K562 (cell line): ENCODE data around the gene PDE11A. TPM values are rescaled to one million over a fixed set of nuclear protein-coding genes. Genes with fewer than 3 reads are reported as not detected.

Experiments used
- FOXK2 ChIP-seq, 2 experiments: fragments of 450-650 bp; IDR thresholded peaks in 1 of 2; conservative IDR thresholded peaks in 1 of 2; 2 replicates each; pipeline ENCODE4 v1.6.1; 2016; ENCODE audit warnings: low read depth in 2 of 2, mild to moderate bottlenecking in 1 of 2
- GATAD2A ChIP-seq: fragments of 450-650 bp; IDR thresholded peaks from 2 replicates; pipeline ENCODE4 v1.6.1; 2017
- KHSRP ChIP-seq: fragments of 450-650 bp; IDR thresholded peaks from 2 replicates; pipeline ENCODE4 v1.6.1; 2017
- MAFF ChIP-seq: IDR thresholded peaks from 2 replicates; pipeline ENCODE4 v1.6.1; 2012; ENCODE audit warnings: low read length, improper control_type of control experiment
- MBD2 ChIP-seq: sonication (generic); IDR thresholded peaks from 2 replicates; pipeline ENCODE4 v1.6.1; 2016; ENCODE audit warnings: low read depth, borderline replicate concordance
- PML ChIP-seq: IDR thresholded peaks from 2 replicates; pipeline ENCODE4 v1.6.1; 2012; ENCODE audit warnings: low read length, inconsistent platforms
- RAD51 ChIP-seq: fragments of 450-650 bp; IDR thresholded peaks from 2 replicates; pipeline ENCODE4 v1.7.1; 2016; ENCODE audit warnings: low read depth, mild to moderate bottlenecking, borderline replicate concordance
- RBM34 ChIP-seq: fragments of 200-400 bp; formaldehyde crosslinking; IDR thresholded peaks from 2 replicates; pipeline ENCODE4 v1.6.1; 2018; ENCODE audit warnings: low read length, borderline replicate concordance; ENCODE audit not compliant: insufficient read depth
- STAG1 ChIP-seq: sonication (generic); formaldehyde crosslinking; IDR thresholded peaks from 2 replicates; pipeline ENCODE4 v1.5.0; 2020; ENCODE audit warnings: missing genetic modification reagents, borderline replicate concordance
- TBL1XR1 ChIP-seq, 2 experiments: IDR thresholded peaks; 2 replicates each; pipeline ENCODE4 v1.6.1; 2012; ENCODE audit warnings: improper control_type of control experiment in 2 of 2, low read length in 2 of 2, mild to moderate bottlenecking in 1 of 2
- TEAD1 ChIP-seq, 2 experiments: fragments of 450-650 bp in 1 of 2; sonication (generic) in 1 of 2; formaldehyde crosslinking; IDR thresholded peaks; 2 replicates each; pipeline versions ENCODE4 v1.4.0 to v1.8.0; 2020 to 2022; ENCODE audit warnings: mild to moderate bottlenecking in 2 of 2, missing genetic modification reagents in 1 of 2
- ZKSCAN1 ChIP-seq: fragments of 150-350 bp; IDR thresholded peaks from 2 replicates; pipeline ENCODE4 v1.6.1; 2016; ENCODE audit warnings: low read depth, low read length
- ZNF239 ChIP-seq: fragments of 250-450 bp; sonication (Bioruptor Pico); IDR thresholded peaks from 2 replicates; pipeline ENCODE4 v1.4.0; 2020; ENCODE audit warnings: mild to moderate bottlenecking
- polyA plus RNA-seq, 8 experiments: library from polyadenylated mRNA; depleted of rRNA in 4 of 8; stranded (reverse) in 5 of 8; unstranded in 3 of 8; fragments of >200 nt; fragmentation: Nextera tagmentation in 2 of 8; fragmentation: Illumina TruSeq in 1 of 8; extraction: Ambion mirVana in 2 of 8; extraction: Trizol in 1 of 8; gene quantifications; 2 replicates each; pipeline versions ENCODE4 v1.2.1 to v1.2.3, GENCODE V29; 2011 to 2014; ENCODE audit warnings: inconsistent platforms in 1 of 8, missing spikeins in 1 of 8
- total RNA-seq, 7 experiments: library from RNA; depleted of rRNA in 6 of 7; stranded (reverse); fragments of >200 nt in 6 of 7; fragmentation: Illumina TruSeq in 2 of 7; extraction: Trizol in 2 of 7; gene quantifications; 2 replicates each; pipeline versions ENCODE4 v1.2.1 to v1.2.3, GENCODE V29; 2011 to 2021; ENCODE audit warnings: low replicate concordance in 1 of 7
- TF ChIP-seq, protein P1 (sequence below): sonication (generic); formaldehyde crosslinking; IDR thresholded peaks from 2 replicates; pipeline ENCODE4 v1.8.1; 2023; ENCODE audit warnings: mild to moderate bottlenecking, missing genetic modification reagents
- TF ChIP-seq, protein P2 (sequence below): sonication (generic); formaldehyde crosslinking; IDR thresholded peaks from 2 replicates; pipeline ENCODE4 v1.9.0; 2022; ENCODE audit warnings: mild to moderate bottlenecking, missing genetic modification reagents
- TF ChIP-seq, protein P3 (sequence below): sonication (generic); formaldehyde crosslinking; IDR thresholded peaks from 2 replicates; pipeline ENCODE4 v1.8.0; 2022; ENCODE audit warnings: mild to moderate bottlenecking, missing genetic modification reagents
- TF ChIP-seq, protein P4 (sequence below): IDR thresholded peaks from 2 replicates; pipeline ENCODE4 v1.6.1; 2011; ENCODE audit not compliant: insufficient read length; ENCODE audit errors: extremely low read depth
- TF ChIP-seq, protein P5 (sequence below): fragments of 450-650 bp; conservative IDR thresholded peaks from 2 replicates; pipeline ENCODE4 v1.6.1; 2016; ENCODE audit warnings: missing genetic modification characterization, low read depth, mild to moderate bottlenecking, control low read depth, missing compliant biosample characterization
- TF ChIP-seq, protein P6 (sequence below): sonication (generic); formaldehyde crosslinking; IDR thresholded peaks from 2 replicates; pipeline ENCODE4 v1.8.1; 2022; ENCODE audit warnings: missing genetic modification reagents

The PDE11A gene
- total and polyA plus RNA-seq, 9 of the 15 experiments (the other 6 are each of a cell fraction or from before 2014, with no cell fraction given) = 3.2 to 22.1 (median 5.7) TPM

DNA sequence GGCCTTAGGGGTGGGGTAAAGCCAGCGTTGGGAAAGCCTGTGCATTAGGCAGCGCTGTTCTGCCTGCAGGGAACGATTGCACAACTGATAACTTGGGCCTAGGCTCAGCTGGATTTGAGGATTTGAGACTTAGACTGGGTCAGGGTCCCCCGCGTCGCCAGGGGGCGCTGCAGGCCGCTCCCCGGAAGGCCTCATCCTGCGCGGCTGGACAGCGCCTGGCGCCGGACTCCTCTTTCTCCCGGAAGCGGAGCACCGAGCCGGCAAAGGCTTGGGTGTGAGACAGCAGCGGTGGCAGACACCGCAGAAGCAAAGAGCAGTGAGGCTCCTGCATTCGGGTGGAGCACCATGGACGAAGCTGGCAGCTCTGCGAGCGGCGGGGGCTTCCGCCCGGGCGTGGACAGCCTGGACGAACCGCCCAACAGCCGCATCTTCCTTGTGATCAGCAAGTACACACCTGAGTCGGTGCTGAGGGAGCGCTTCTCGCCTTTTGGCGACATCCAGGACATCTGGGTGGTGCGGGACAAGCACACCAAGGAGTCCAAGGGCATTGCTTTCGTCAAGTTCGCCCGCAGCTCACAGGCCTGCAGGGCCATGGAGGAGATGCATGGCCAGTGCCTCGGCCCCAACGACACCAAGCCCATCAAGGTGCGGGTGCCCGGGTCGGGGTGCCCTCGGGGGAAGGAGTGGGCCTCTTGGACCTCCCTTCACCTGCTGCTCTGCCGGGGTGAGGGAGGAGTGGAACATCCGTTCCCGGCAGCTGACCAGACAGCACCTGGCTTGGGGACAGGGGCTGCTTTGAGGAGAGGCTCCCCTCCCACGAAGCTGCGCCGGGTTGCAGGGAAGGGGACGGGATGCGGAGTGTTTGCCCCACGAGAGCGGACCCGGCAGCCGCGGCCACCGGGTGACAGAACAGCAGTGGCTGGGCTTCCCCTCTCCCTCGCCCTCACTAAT, 39.9 kb upstream of the PDE11A start, which contains the start of gene RBM45 (continued):
- TF ChIP-seq, protein P1, sequence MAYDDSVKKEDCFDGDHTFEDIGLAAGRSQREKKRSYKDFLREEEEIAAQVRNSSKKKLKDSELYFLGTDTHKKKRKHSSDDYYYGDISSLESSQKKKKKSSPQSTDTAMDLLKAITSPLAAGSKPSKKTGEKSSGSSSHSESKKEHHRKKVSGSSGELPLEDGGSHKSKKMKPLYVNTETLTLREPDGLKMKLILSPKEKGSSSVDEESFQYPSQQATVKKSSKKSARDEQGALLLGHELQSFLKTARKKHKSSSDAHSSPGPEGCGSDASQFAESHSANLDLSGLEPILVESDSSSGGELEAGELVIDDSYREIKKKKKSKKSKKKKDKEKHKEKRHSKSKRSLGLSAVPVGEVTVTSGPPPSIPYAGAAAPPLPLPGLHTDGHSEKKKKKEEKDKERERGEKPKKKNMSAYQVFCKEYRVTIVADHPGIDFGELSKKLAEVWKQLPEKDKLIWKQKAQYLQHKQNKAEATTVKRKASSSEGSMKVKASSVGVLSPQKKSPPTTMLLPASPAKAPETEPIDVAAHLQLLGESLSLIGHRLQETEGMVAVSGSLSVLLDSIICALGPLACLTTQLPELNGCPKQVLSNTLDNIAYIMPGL (CRISPR knock-in tag) = peak; percentile 86; the same call in 1 of the 2 replicates
- peak; percentile 99; the same call in 1 of the 2 replicates for TF ChIP-seq STAG1 (CRISPR knock-in tag)
- peak in 1 of 2 experiments; percentile 55; a peak in 1 of 4 replicates for TF ChIP-seq FOXK2 (conservative IDR thresholded peaks at IDR 0.05 in 1 of 2, IDR thresholded peaks at IDR 0.05 in 1 of 2; ENCODE audit: low read depth in 2 of 2)
- TF ChIP-seq, protein P2, sequence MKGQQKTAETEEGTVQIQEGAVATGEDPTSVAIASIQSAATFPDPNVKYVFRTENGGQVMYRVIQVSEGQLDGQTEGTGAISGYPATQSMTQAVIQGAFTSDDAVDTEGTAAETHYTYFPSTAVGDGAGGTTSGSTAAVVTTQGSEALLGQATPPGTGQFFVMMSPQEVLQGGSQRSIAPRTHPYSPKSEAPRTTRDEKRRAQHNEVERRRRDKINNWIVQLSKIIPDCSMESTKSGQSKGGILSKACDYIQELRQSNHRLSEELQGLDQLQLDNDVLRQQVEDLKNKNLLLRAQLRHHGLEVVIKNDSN (CRISPR knock-in tag) = peak; percentile 52; the same call in 1 of the 2 replicates
- no peak for TF ChIP-seq RBM34
- TF ChIP-seq, protein P3, sequence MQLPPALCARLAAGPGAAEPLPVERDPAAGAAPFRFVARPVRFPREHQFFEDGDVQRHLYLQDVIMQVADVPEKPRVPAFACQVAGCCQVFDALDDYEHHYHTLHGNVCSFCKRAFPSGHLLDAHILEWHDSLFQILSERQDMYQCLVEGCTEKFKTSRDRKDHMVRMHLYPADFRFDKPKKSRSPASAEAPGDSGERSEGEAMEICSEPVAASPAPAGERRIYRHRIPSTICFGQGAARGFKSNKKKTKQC (CRISPR knock-in tag) = peak; percentile 50
- TF ChIP-seq GATAD2A = no peak
- no peak for TF ChIP-seq KHSRP
- no peak for TF ChIP-seq RAD51
- no peak for TF ChIP-seq MAFF
- peak; percentile 77; the same call in 1 of the 2 replicates for TF ChIP-seq PML
- TF ChIP-seq, protein P4, sequence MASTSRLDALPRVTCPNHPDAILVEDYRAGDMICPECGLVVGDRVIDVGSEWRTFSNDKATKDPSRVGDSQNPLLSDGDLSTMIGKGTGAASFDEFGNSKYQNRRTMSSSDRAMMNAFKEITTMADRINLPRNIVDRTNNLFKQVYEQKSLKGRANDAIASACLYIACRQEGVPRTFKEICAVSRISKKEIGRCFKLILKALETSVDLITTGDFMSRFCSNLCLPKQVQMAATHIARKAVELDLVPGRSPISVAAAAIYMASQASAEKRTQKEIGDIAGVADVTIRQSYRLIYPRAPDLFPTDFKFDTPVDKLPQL = no peak
- TF ChIP-seq ZKSCAN1 = peak; percentile 84; the same call in 1 of the 2 replicates
- TF ChIP-seq, protein P5, sequence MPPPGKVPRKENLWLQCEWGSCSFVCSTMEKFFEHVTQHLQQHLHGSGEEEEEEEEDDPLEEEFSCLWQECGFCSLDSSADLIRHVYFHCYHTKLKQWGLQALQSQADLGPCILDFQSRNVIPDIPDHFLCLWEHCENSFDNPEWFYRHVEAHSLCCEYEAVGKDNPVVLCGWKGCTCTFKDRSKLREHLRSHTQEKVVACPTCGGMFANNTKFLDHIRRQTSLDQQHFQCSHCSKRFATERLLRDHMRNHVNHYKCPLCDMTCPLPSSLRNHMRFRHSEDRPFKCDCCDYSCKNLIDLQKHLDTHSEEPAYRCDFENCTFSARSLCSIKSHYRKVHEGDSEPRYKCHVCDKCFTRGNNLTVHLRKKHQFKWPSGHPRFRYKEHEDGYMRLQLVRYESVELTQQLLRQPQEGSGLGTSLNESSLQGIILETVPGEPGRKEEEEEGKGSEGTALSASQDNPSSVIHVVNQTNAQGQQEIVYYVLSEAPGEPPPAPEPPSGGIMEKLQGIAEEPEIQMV (tag) = no peak
- TF ChIP-seq TBL1XR1 (IDR thresholded peaks at IDR 0.05; ENCODE audit: low read length in 2 of 2) = peak in 1 of 2 experiments; percentile 59; a peak in 1 of 4 replicates
- no peak for TF ChIP-seq ZNF239 (CRISPR knock-in tag)
- 0 out of 2 replicates have a peak, but pooled peaks have one; percentile 30 for TF ChIP-seq MBD2
- TF ChIP-seq, protein P6, sequence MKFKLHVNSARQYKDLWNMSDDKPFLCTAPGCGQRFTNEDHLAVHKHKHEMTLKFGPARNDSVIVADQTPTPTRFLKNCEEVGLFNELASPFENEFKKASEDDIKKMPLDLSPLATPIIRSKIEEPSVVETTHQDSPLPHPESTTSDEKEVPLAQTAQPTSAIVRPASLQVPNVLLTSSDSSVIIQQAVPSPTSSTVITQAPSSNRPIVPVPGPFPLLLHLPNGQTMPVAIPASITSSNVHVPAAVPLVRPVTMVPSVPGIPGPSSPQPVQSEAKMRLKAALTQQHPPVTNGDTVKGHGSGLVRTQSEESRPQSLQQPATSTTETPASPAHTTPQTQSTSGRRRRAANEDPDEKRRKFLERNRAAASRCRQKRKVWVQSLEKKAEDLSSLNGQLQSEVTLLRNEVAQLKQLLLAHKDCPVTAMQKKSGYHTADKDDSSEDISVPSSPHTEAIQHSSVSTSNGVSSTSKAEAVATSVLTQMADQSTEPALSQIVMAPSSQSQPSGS (CRISPR knock-in tag) = no peak
- TF ChIP-seq TEAD1 (CRISPR knock-in tag; IDR thresholded peaks at IDR 0.05) = peak in 1 of 2 experiments; percentile 33; a peak in 1 of 4 replicates
